HG02870 (cell line): Measurements from ENCODE around the gene PLXNA2.

Experiments
- ATAC-seq: cut with Tn5 transposase; IDR thresholded peaks from one replicate; pipeline ENCODE4 v1.9.1; 2021; ENCODE audit warnings: mild to moderate bottlenecking, moderate library complexity; ENCODE audit not compliant: unreplicated experiment

The PLXNA2 gene

DNA sequence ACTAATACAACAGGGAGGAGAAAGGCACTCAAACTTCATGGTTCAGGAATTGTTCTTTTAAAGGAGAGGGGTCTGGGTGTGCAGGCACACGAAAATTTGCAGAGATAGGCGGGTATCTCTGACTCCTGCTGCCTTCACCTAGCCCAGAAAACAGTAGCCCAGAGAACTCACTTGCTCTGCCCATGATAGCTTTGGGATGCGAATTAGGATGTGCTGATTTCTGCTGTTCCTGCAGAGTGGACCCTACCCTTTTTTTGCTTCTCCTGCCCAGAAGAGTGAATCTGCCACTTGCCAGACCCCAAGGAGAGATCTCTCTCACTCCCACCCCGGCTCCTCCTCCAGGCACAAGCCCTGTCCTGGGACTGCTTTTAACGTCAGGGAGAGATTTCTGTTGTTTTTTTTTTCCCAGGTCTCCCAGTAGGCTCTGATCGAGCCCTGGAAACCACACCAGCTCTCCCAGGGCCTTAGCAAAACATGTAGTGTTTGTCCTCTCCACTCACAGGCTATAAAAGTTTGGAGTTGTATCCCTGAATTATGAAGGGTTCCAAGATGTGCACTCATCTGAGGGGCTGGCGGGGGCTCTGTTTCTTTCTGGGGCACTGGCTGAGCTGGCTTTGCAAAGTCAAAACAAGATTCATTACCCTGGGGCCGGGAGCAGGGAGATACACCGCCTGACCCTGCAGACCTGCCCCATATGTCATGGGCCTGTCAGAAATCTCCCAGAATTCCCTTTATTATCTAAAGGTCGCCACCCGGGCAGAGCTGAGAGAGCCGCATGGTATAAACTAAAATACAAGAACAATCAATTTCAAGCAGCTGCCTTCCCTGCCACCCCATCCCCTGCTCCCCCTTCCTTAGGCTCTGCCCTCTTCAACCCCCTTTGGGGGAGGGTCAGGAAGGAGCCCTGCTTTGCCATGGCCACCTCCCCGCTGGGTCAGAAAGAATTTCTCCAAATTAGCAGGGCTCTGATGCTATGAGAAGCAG, 17.9 kb downstream of the PLXNA2 start:
- no peak for ATAC-seq

DNA sequence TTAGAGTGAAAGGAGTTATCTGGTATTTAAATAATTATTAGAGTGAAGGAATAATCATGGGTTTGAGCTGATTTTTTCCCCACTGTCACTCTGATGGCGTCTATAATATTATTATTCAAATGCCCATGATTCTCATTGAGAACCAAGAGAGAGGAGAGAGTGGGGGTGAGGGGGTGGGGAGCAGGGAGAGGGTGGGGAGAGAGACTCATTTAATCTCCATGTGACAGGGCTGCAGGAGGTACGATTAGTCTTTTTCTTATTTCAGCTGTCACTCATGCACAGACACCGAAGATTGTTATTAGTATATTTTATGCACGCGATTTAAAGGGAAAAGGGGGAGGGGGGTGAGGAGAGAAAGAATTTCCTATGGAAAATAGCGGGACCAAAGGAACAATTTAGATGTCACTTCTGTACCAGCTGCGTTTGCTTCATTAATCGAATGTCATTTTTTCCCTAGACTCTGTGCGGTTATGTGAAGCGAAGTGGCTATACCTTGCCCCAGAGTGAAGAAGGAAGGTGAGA, 19.9 kb downstream of the PLXNA2 start:
- ATAC-seq: no peak

DNA sequence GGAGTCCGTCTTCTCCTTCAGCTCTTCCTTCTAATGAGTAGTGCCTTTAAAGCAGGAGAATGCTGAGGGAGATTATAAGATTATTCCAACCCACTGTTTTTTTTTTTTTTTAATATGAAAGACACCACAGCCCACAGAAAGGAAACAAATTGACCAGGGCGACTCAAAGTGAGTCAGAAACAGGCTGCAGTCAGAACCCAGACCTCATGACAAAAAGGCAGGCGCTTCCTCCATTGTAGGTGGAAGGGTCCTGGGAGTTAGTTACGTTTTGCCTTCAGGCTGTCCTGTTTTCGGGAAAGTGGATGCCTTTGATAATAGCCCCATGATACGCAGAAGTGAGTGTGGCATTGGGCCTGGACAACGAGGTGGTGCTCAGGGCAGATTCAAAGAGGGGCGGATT, 21.0 kb downstream of the PLXNA2 start:
- ATAC-seq: no peak

DNA sequence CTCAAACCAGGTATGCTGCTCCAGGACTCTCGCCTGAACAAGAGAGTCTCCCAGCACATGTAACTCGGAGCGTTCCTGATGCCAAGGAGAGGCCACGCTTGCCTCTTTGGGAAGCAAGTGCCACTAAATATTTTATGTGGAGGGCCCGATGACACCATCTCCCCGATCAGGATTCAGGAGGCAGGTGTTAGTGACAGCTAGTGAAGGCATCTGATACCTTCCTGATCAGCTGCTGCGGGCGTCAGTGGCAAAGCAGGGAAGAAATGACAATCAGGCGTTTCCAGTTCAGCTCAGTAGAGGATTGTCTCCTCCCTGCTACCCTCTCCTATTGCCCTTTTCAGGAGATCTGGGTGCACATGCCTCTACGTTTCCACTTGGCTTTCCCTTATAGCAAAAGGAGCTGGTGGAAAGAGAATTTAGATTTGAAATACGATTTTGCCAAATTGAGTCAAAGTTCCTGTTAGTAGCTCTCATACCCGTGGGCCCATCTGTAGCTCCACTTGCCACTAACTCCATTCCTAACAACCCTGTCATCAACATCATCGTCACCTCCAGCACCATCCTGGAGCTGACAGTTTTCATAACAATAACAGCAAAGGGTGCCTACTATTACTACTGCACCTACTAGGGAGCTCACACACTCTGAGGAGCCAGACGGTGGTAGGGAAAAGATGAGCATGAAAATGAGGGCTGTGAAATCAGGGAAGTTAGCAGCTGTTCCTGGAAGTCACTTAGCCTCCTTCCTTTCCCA, 21.6 kb downstream of the PLXNA2 start:
- ATAC-seq: no peak

DNA sequence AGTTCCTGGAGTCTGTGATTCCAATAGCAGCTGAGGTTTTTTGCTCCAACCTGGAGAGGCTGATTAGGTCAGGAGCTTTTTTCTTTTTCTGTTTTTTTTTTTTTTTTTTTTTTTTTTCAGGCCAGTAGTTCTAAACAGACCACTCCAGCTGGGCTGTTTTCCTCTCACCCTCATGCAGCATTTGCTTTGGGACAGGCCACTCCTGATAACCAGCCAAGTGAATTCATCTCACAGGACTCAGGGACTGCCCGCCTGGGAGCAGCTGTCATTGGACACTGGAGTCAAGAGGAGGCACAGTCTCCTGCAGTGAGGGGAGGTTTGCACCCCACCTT, 22.9 kb downstream of the PLXNA2 start:
- no peak for ATAC-seq

DNA sequence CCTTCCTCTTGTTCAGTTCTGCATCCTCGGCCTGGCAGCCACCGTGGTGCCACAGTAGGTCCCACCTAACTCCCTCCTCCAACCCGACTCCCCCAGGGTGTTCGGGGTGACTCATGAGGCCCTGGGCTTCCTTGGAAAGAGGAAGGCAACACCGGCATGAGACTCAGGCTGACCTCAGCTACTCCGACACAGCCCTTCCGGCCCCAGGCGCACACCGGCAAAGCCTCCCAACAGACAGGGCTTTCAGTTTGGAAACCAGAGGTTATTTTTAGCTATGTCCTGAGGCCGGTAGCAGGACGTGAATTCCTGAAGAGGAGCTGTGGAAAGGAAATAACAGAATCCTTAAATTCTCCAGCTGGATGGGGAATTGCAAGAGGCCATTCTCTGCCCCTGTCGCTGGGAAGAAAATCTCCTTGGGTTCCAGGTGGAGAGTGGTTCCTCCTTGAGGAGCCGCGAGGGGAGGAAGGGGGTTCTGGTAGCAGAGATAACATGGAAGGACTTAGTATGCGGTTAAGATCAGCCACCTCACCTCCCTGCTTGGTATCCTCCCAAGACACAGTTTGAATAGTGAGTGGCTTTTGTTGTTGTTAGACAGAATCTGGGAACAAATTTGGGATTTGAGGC, 24.4 kb downstream of the PLXNA2 start:
- ATAC-seq: no peak

DNA sequence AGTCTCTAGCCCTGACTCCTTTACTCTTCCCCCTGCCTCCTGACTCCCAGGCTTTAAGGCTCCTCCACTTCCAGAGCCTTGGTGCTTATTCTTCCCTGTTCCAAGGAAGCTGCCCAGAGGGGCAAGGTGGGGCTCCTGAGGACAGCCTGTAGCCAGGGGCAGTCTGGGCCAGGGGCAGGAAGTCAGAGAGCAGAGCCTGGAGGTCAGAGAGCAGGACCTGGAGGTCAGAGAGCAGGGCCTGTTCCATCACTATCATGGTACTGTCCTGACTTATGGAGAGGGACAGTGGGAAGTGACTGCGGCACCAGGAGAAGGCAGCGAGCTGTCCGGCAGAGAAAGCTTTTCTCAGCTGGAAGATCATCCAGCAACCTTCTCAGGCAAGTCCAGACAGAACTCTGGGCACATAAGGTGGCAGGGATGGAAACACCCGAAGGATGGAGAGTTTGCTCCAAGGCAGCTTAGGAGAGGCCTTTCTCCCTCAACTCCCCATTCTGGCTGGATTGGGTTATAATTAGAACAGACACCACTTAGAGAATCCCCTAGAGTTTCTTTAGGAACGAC, 25.0 kb downstream of the PLXNA2 start:
- ATAC-seq: no peak

DNA sequence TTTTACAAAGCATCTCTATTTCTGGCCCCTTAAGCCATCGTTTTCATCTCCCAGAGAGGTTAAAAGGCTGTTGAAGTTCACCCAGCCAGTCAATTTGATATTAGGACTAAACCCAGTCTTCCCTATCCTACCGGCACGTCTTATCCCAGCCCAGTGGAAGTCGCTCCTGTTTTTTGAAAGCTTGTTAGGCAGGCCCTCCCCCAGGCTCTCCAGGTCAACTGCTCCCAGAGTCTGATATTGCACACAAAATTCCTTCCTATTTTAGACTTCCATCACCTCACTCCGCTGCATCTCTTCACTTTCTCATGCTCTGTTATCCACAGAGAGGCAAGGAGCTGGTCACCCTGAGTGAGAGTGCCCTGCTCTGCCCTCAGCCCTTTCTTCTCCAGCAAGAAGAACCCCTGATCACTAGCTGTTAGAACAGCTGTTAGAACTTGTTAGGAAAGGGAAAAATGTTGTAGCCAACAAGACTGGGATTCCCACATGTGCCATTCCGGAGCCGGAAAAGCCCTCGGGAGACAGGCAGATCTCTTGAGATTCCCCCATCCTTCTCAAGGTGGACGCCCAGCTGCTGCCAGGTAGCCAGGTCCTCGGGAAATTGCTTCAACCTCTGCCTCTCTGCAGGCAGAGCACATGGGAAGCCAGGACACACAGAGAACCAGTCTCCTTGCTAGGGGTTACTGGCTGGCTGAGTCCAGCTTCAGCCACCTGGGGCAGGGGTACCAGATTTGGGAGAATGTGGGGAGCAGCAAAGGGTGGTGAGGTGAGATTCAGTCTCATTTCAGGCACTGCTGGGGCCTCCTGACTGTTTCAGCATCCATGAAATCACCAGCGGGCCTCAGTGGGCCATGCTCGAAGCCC, 25.7 kb downstream of the PLXNA2 start:
- ATAC-seq: no peak

DNA sequence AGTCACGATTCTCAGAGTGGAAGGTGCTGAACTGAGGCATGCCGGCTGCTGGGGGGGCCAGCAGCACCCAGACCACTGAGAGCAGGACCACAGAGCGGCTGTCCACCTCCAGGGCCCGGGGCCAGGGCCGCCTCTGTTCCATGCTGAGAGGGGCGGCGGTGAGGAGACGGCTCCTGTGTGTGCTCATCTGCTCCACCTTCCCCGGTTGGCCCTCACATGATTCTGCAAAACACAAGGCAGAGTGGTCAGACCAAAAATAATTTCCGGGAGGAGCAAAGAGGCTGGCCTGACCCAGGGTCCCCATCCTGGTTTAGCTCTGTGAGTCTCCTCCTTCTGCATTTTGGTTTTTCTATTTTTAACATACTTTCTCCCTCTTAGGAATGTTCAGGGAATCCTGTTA, 26.4 kb downstream of the PLXNA2 start:
- ATAC-seq: no peak

DNA sequence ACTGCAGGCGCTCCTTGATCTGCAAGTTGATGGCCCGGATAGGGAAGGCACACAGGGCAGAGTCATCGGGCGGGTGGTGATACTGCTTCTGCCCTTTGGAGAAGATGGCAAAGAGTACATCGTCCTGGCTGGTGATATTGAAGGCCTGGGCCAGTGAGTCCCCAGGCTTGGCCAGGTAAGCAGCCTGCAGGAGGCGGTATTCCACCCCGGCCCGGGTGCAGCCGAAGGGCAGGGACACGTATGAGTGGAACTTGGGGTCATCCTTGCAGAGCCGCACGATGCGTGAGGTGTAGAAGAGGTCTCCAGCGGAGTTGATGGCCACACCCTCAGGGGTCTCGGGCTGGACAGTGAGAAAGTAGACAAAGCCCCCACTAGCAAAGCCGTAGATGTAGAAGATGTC, 27.4 kb downstream of the PLXNA2 start:
- ATAC-seq: no peak

DNA sequence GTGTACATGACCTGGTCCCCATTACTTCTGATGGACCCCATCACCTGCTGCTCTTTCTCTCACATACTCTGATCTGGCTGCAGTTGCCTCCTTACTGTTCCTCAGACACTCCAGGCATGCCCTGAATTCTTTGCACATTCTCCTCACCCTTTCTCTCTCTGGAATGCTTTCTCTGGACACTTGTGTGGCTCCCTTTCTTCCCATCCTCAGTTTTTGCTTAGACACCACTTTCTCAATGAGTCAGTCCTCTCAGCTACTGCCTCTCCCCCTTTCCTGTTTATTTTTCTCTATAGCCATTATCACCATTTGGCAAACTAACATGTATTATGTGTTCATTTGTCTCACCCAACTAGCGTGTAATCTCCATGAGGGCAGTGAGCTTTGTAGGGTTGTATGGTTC, 28.1 kb downstream of the PLXNA2 start:
- ATAC-seq: no peak

DNA sequence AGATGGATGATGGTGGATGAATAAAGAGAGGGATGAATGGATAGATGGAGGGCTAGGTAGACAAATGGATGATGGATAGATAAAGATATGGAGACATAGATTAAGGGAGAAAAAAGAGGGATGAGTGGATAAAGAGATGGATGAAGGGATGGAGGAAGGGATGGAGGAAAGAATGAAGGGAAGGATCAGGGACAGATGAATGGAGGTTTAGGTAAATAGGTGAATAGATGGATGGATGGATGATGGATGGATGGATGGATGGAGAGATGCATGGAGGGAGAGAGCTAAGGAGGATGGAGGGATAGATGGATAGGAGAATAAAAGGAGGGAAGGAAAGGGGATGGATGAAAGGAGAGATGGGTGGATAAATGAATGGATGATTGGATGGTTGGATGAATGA, 28.8 kb downstream of the PLXNA2 start:
- ATAC-seq: no peak

DNA sequence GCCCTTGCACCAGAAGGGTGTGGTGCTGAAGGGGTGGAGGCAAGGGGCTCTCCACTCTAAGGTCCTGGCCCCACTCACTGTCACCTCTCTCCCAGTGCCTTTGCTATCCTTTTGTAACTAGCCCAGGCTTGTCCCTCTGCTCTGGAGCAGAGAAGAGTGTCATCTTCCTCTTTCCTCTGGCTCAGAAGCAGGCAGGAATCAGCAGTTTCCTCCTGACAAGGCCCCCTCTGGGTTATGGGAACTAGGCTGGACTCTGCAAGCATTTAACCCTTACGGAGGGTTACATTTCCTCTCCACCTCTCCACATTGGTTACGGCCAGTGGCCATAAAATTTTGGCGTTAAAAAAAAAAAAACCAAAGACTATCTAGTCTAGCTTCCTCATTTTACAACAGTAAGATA, 30.4 kb downstream of the PLXNA2 start:
- ATAC-seq: no peak

DNA sequence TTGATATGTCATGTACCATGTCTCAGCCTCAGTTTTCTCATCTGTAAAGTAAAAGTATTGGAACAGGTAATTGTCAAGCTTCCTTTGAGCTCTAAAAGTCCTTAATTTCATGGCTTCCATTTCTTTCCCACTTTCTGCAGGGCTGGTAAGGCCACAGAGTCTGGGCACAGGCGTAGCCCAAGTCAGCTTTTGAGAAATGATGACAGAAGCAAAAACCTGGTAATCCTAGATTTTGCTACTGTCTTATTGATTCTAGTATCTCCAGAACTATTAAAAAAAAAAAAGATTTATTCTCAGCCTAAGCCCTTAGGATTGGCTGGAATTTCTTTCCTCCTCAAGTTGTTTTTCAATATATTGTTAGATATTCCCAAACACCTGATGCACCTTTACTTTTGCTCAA, 31.3 kb downstream of the PLXNA2 start:
- no peak for ATAC-seq

DNA sequence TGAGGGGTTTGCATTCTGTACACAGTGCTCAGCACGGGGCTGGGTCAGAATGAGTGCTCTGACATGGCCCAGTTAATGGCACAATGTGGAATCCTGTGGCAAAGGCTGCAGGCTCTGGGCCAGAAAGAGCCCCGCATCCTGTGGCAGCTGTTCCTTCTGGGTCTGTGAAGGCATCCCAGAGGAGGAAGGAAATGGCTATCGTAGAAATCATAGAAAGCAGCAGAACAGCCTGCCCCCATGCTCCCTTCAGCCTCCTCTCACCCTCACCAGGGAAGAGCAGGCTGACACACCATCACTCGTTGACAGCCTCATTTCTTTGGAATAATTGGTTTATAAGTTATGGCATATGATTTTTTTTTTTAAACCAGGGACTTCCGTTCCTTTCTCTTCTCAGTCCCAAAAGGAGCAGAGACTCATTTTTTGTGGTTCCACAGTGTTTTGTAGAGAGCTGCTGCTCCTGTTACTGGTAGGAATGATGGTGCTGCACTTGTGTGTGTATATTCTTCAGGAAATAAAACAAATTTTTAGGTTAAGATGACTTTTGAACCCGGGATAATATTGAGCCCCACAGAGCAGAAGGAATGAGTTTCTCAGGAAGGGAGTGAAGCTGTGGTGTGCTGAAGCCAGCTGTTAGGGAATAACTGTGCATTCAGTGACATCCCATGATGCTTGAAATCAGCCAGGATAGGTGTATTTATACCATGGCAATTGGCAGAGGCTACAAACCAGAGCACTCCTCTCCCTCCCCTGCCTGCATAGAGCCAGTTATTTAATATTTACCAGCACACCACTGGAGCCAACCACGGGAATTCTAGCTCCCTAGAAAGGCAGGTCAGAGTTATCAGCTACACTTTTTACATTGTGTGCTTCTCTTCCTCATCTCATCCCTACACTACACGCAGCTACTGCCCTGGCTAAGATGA, 32.0 kb downstream of the PLXNA2 start:
- no peak for ATAC-seq

DNA sequence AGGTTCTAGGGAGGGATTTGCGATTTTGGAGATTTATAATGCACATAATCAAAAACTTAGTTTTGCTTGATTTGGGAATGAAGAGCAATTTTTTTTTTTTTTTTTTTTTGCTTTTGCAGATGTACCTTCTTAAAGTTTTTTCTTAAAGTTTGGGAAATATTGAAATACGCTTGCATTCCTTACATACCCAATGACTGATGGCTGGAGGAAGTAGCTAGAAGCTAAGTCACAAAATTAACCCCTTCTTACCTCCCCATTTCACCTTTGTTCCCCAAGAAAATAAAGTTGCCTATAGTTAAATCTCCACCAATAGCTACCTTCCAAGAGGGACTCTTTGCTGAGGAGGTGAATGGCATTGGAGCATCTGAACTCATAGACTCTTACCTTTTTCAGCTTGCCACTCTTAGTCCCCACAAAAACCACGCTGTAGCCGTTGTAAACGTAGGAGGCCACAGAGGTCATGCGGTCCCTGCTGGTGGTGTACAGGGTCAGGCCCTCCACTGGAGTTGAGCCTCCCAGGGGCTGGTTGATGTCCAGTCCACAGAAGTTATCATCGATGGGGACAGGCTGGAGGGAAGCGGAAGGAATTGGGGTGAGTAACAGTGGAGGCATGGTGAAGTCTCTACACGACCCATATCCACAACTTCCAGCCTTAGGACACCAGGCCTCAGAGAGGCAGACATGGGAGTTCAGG, 34.1 kb downstream of the PLXNA2 start:
- no peak for ATAC-seq

DNA sequence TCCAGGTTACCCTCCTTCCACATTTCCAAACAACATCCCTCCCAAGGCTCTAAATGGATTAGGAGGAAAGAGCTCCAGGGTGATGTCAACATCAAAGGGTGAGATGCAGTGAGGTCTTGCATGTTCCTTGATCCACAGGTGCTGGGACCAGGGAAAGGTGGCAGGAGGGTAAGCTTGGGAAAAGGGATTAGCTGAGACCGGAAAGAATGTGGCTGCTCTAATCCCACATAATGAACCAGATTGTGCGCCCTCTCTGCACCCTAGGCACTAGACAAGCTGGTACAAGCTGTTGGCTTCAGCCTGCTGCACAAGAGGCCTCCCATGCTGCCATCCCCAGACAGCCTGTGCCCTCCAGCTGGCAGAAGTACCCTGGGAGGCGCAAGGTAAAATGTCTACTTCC, 34.9 kb downstream of the PLXNA2 start:
- no peak for ATAC-seq

DNA sequence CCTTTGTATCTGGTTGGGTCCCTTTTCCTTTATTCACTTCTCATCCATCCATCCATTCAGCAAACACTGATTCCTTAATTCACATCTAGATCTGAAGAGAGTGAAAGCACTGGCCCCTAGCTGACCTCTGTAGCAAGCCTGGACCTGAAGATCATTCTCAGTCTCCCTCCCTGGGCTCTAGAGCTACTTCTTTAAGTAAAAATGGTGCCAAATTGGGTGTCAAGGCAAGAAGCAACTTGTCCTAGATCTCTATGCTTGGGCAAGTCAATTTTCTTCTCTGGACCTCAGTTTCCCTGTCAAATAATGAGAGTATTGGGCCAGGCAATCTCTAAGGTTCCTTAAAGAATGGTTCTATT, 36.1 kb downstream of the PLXNA2 start:
- ATAC-seq: no peak
